Ovary (tissue), 3 donors: ENCODE results near the gene HOMER2.

Experiments
- EP300 ChIP-seq: sonication (generic); formaldehyde crosslinking; IDR thresholded peaks from one replicate; pipeline ENCODE4 v1.6.1; 2017; ENCODE audit warnings: antibody characterized with exemption
- POLR2A ChIP-seq: fragments of 450-650 bp; IDR thresholded peaks from one replicate; pipeline ENCODE4 v1.6.1; 2017; ENCODE audit warnings: antibody characterized with exemption, mild to moderate bottlenecking, moderate library complexity
- TF ChIP-seq, protein P1 (sequence below), 3 donors: fragments of 450-650 bp in 2 of 3; fragments of 200-600 bp in 1 of 3; IDR thresholded peaks; one replicate each; pipeline versions ENCODE4 v1.5.1 to v1.8.0; 2016 to 2022; ENCODE audit warnings: antibody characterized with exemption in 3 of 3, mild to moderate bottlenecking in 1 of 3
- donor health status: DM: no; HTN: no; CAD: no.

DNA sequence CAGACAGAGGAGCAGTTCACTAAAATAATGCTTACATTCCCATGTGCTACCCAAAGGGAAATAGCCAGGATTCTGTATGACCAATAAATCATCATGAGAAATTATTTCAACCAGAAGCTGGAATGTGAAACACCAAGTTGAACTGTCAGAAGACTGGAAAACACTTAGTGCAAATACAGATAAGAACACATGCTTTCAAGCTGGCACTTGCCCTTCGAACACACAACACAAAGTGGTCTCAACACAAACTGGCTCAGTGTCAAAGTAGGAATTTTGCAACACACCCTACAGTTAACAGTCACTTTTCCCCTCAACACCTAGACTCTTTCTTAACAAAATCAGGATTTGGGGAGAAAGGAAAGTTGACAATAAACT, 148.0 kb downstream of the HOMER2 start:
- TF ChIP-seq, protein P1, sequence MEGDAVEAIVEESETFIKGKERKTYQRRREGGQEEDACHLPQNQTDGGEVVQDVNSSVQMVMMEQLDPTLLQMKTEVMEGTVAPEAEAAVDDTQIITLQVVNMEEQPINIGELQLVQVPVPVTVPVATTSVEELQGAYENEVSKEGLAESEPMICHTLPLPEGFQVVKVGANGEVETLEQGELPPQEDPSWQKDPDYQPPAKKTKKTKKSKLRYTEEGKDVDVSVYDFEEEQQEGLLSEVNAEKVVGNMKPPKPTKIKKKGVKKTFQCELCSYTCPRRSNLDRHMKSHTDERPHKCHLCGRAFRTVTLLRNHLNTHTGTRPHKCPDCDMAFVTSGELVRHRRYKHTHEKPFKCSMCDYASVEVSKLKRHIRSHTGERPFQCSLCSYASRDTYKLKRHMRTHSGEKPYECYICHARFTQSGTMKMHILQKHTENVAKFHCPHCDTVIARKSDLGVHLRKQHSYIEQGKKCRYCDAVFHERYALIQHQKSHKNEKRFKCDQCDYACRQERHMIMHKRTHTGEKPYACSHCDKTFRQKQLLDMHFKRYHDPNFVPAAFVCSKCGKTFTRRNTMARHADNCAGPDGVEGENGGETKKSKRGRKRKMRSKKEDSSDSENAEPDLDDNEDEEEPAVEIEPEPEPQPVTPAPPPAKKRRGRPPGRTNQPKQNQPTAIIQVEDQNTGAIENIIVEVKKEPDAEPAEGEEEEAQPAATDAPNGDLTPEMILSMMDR (IDR thresholded peaks at IDR 0.05) = no peak
- TF ChIP-seq POLR2A (no peak), EP300 (no peak)
